ENCODE data around the gene GALNT13. TPM values are rescaled to one million over a fixed set of nuclear protein-coding genes. Genes with fewer than 3 reads are reported as not detected.
A peak's percentile ranks its signal among the peaks of the same experiment; 100 is the strongest.

GALNT13 gene
- 1 to 10 TPM in 2 of 4 donors, under 1 TPM in 2; 0.49 to 5.2 (median 1.4) TPM for total RNA-seq

- peak; percentile 54 to 89 for DNase-seq (ENCODE audit: low spot score in 2 of 2)
- intact Hi-C loops (cut with DNase I; ENCODE audit: low total_unique reads), result no loop called here
- TF ChIP-seq, protein P1, sequence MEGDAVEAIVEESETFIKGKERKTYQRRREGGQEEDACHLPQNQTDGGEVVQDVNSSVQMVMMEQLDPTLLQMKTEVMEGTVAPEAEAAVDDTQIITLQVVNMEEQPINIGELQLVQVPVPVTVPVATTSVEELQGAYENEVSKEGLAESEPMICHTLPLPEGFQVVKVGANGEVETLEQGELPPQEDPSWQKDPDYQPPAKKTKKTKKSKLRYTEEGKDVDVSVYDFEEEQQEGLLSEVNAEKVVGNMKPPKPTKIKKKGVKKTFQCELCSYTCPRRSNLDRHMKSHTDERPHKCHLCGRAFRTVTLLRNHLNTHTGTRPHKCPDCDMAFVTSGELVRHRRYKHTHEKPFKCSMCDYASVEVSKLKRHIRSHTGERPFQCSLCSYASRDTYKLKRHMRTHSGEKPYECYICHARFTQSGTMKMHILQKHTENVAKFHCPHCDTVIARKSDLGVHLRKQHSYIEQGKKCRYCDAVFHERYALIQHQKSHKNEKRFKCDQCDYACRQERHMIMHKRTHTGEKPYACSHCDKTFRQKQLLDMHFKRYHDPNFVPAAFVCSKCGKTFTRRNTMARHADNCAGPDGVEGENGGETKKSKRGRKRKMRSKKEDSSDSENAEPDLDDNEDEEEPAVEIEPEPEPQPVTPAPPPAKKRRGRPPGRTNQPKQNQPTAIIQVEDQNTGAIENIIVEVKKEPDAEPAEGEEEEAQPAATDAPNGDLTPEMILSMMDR (IDR thresholded peaks at IDR 0.05), result no peak
- TF ChIP-seq POLR2A (IDR thresholded peaks at IDR 0.05), result no peak
- H3K4me3 ChIP-seq (ENCODE audit: low read depth, poor library complexity, severe bottlenecking), result peak within 1 kb of the TSS; percentile 32
- whole genome bisulfite sequencing, 2 donors, result 2% methylated on average over 47 to 58 of the region's 93 CpGs
These were observed at the start of gene GALNT13 for GRCh38 chr2:153871231-153872221. Gene GALNT13, plus strand, starts transcription at chr2:153871922.

GRCh38 chr2:153823880-153824279, 47.8 kb upstream of the GALNT13 start:
- WGBS, 2 donors, result 37 to 42% methylated on average over 1 of the region's 1 CpG
- no peak overlapping the region for H3K4me3 ChIP-seq (ENCODE audit: low read depth, poor library complexity, severe bottlenecking)
- intact Hi-C loops (cut with DNase I; ENCODE audit: low total_unique reads), result no loop called here
- TF ChIP-seq, protein P1 (IDR thresholded peaks at IDR 0.05), result no peak
- DNase-seq (ENCODE audit: low spot score in 2 of 2), result no peak

GRCh38 chr2:153828335-153828734, 43.4 kb upstream of the GALNT13 start:
- DNase-seq (ENCODE audit: low spot score in 2 of 2), result no peak
- TF ChIP-seq, protein P1 (IDR thresholded peaks at IDR 0.05), result no peak
- no peak for TF ChIP-seq POLR2A (IDR thresholded peaks at IDR 0.05)
- 76 to 81% methylated on average over 6 of the region's 6 CpGs for WGBS, 2 donors
- intact Hi-C loops (cut with DNase I; ENCODE audit: low total_unique reads), result no loop called here
- H3K4me3 ChIP-seq (ENCODE audit: low read depth, poor library complexity, severe bottlenecking), result no peak overlapping the region

- TF ChIP-seq, protein P1 (IDR thresholded peaks at IDR 0.05), result no peak
- no peak for TF ChIP-seq POLR2A (IDR thresholded peaks at IDR 0.05)
- 87 to 89% methylated on average over 2 of the region's 2 CpGs for WGBS, 2 donors
- intact Hi-C loops (cut with DNase I; ENCODE audit: low total_unique reads), result no loop called here
- DNase-seq (ENCODE audit: low spot score in 2 of 2), result no peak
- H3K4me3 ChIP-seq (ENCODE audit: low read depth, poor library complexity, severe bottlenecking), result no peak overlapping the region
These were observed 37.1 kb upstream of the GALNT13 start for GRCh38 chr2:153834662-153835061.

DNA sequence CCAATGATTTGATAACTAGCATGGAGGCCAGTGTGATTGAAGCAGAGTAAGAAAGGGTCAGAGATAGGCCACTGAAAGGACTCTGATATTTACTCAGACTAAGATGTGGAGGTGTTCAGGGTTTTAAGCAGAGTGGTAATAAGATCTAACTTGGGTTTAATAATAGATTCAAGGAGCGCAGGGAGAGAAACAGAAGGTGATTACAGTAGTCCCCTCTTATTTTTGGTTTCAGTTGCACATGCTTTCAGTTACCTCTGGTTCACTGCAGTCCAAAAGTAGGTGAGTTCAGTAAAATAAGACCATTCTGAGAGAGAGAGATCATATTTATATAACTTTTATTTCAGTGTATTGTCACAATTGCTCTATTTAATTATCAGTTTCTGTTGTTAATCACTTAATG, 13.5 kb upstream of the GALNT13 start:
- DNase-seq (ENCODE audit: low spot score in 2 of 2), result no peak
- intact Hi-C loops (cut with DNase I; ENCODE audit: low total_unique reads), result no loop called here
- WGBS, 2 donors, result 88 to 95% methylated on average over 1 of the region's 1 CpG

More for the DNA sequence above, 13.5 kb upstream of the GALNT13 start:
- TF ChIP-seq, protein P1 (IDR thresholded peaks at IDR 0.05), result no peak
- TF ChIP-seq POLR2A (IDR thresholded peaks at IDR 0.05), result no peak
- H3K4me3 ChIP-seq (ENCODE audit: low read depth, poor library complexity, severe bottlenecking), result no peak overlapping the region

Measured in lower leg skin (tissue), 4 donors.